NCI-H1436 treated with DMSO at 0.1 percent for 48 hours (cell line): ENCODE results near the gene ARPC3.
"Not testable (repeated sequence)": the region's sequence is repeated elsewhere in the genome, so short reads cannot be mapped to it uniquely, and the experiment has no call there.

Source experiments
- DNase-seq: peaks from one replicate; lab custom pipeline; 2025; lab: John Stamatoyannopoulos, UW

The ARPC3 gene

GRCh38 chr12:110417113-110417512, 33.0 kb downstream of the ARPC3 start:
- DNase-seq: not testable (repeated sequence)

- not testable (repeated sequence) for DNase-seq
Measured at GRCh38 chr12:110410086-110410485, 40.1 kb downstream of the ARPC3 start.

- not testable (repeated sequence) for DNase-seq
Measured at GRCh38 chr12:110405126-110405662, 44.9 kb downstream of the ARPC3 start.

GRCh38 chr12:110403976-110404682, 46.0 kb downstream of the ARPC3 start:
- peak; percentile 53 for DNase-seq

- DNase-seq: peak; percentile 35
Measured at GRCh38 chr12:110403146-110403975, 46.8 kb downstream of the ARPC3 start, which contains the start of gene ANAPC7. ANAPC7 (minus strand) TSS chr12:110403708; CDS start chr12:110403627, 81 bp downstream.
